Putamen (tissue), 1 donor: ENCODE results near the gene SLC25A20.
"Not testable (repeated sequence)": the region's sequence is repeated elsewhere in the genome, so short reads cannot be mapped to it uniquely, and the experiment has no call there.

Source experiments
- DNase-seq: peaks from one replicate; pipeline ENCODE4 v3.0.0-alpha.2; 2016; ENCODE audit warnings: low spot score

SLC25A20 gene

GRCh38 chr3:48898383-48899234 lies at the start of gene SLC25A20:
SLC25A20 (minus strand) TSS chr3:48898882; CDS start chr3:48898794, 88 bp downstream.
- peak; percentile 63 for DNase-seq

GRCh38 chr3:48945891-48946549 lies 47.3 kb upstream of the SLC25A20 start:
- DNase-seq: no peak

- no peak for DNase-seq
These were observed 46.8 kb upstream of the SLC25A20 start for GRCh38 chr3:48945432-48945831.

- DNase-seq: no peak
These were observed 40.0 kb upstream of the SLC25A20 start for GRCh38 chr3:48938689-48939088.

GRCh38 chr3:48938156-48938555 lies 39.5 kb upstream of the SLC25A20 start:
- no peak for DNase-seq

- no peak for DNase-seq
These were observed 36.8 kb upstream of the SLC25A20 start for GRCh38 chr3:48935530-48935929.

- DNase-seq: no peak
These were observed 35.8 kb upstream of the SLC25A20 start for GRCh38 chr3:48934333-48934991.

GRCh38 chr3:48931944-48932580 lies 33.4 kb upstream of the SLC25A20 start:
- DNase-seq: no peak

GRCh38 chr3:48930590-48930989 lies 31.9 kb upstream of the SLC25A20 start:
- DNase-seq: no peak

- DNase-seq: no peak
These were observed 30.8 kb upstream of the SLC25A20 start for GRCh38 chr3:48929358-48930035.

GRCh38 chr3:48928679-48929078 lies 30.0 kb upstream of the SLC25A20 start:
- DNase-seq: no peak

- no peak for DNase-seq
These were observed 29.2 kb upstream of the SLC25A20 start for GRCh38 chr3:48927928-48928327.

- DNase-seq: no peak
These were observed 28.0 kb upstream of the SLC25A20 start for GRCh38 chr3:48926425-48927392.

- no peak for DNase-seq
These were observed 20.8 kb upstream of the SLC25A20 start for GRCh38 chr3:48919215-48920138.

- DNase-seq: peak; percentile 94
These were observed 19.9 kb upstream of the SLC25A20 start, which contains the start of gene ARIH2 for GRCh38 chr3:48918388-48919214. ARIH2 (plus strand) TSS chr3:48918842; CDS start chr3:48927559, 8,717 bp downstream.

- DNase-seq: no peak
These were observed 16.6 kb upstream of the SLC25A20 start for GRCh38 chr3:48915296-48915695.

- not testable (repeated sequence) for DNase-seq
These were observed 8.3 kb upstream of the SLC25A20 start for GRCh38 chr3:48907026-48907425.

- DNase-seq: no peak
These were observed 591 bp upstream of the SLC25A20 start for GRCh38 chr3:48899273-48899672.
